Fibroblast of mammary gland (primary cell): ENCODE measurements around the gene PCDHB4.
"Not testable (repeated sequence)": the region's sequence is repeated elsewhere in the genome, so short reads cannot be mapped to it uniquely, and the experiment has no call there.

Source experiments
- DNase-seq: peaks from one replicate; pipeline ENCODE4 v3.0.0-alpha.2; 2010; ENCODE audit warnings: low read depth
- H3K4me3 ChIP-seq: 2 replicates; pipeline ENCODE4 v1.5.1; 2011; ENCODE audit warnings: low read depth, mild to moderate bottlenecking, low read length, moderate library complexity; ENCODE audit not compliant: control insufficient read depth
- TF ChIP-seq, protein P1 (sequence below): conservative IDR thresholded peaks from 2 replicates; pipeline ENCODE4 v1.5.1; 2011; ENCODE audit warnings: low read depth, low read length, inconsistent platforms; ENCODE audit not compliant: control insufficient read depth, insufficient read depth

Gene PCDHB4

DNA sequence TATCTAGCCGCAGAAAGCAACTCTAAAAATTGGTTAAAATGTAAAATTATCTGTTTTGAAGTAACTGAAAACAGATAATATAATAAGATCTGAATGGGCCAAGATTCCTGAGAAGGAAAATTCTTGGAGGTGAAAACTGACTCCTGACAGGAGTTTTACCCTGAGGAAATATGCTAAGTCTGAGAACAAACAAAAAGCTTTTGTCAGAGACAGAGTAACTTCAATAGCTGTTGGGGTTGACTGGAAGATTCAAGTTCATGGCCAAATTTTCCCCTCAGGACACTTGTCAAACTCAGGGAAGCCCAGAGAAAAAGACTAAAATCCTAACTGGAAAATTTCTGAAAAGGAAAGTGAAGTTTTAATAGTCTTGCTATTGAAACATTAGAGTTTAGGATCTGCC is 5.7 kb downstream of the PCDHB4 start:
- no peak overlapping the region for H3K4me3 ChIP-seq
- DNase-seq: no peak
- TF ChIP-seq, protein P1, sequence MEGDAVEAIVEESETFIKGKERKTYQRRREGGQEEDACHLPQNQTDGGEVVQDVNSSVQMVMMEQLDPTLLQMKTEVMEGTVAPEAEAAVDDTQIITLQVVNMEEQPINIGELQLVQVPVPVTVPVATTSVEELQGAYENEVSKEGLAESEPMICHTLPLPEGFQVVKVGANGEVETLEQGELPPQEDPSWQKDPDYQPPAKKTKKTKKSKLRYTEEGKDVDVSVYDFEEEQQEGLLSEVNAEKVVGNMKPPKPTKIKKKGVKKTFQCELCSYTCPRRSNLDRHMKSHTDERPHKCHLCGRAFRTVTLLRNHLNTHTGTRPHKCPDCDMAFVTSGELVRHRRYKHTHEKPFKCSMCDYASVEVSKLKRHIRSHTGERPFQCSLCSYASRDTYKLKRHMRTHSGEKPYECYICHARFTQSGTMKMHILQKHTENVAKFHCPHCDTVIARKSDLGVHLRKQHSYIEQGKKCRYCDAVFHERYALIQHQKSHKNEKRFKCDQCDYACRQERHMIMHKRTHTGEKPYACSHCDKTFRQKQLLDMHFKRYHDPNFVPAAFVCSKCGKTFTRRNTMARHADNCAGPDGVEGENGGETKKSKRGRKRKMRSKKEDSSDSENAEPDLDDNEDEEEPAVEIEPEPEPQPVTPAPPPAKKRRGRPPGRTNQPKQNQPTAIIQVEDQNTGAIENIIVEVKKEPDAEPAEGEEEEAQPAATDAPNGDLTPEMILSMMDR: no peak

- peak; percentile 9 for DNase-seq
- peak within 1 kb of the TSS; percentile 7 for H3K4me3 ChIP-seq
- TF ChIP-seq, protein P1: peak; percentile 40
Observed at GRCh38 chr5:141135030-141135717, 13.6 kb downstream of the PCDHB4 start, which contains the start of gene PCDHB5. Gene PCDHB5, plus strand, starts transcription at chr5:141135206. Its CDS starts 229 bp downstream, at chr5:141135435.

DNA sequence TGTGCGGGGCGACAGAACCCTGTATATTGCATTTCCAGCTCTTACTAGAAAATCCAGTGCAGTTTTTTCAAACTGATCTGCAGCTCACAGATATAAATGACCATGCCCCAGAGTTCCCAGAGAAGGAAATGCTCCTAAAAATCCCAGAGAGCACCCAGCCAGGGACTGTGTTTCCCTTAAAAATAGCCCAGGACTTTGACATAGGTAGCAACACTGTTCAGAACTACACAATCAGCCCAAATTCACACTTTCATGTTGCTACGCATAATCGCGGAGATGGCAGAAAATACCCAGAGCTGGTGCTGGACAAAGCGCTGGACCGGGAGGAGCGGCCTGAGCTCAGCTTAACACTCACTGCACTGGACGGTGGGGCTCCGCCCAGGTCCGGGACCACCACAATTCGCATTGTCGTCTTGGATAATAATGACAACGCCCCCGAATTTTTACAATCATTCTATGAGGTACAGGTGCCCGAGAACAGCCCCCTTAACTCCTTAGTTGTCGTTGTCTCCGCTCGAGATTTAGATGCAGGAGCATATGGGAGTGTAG is 14.2 kb downstream of the PCDHB4 start:
- H3K4me3 ChIP-seq: no peak overlapping the region
- no peak for DNase-seq
- TF ChIP-seq, protein P1: no peak

GRCh38 chr5:141137346-141137745 is 15.7 kb downstream of the PCDHB4 start:
- not testable (repeated sequence) for DNase-seq

DNA sequence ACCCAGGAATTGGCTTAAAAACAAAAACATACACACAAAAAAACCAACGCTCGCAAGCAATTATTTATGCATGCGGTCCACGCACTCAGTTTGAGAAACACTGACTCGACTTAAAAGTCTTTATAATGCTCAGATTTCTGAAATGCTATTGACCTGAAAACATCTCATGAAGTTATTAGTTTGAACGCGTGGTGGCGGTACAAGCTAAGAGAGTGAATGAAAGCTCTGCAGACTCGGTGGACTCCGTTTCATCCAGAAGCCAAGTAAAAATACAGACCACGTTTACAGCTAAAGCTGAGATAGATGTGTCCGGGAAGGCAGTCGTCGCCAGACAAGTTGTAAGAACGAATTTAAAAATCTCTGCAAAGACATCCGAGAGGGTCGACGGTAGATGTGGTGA is 28.2 kb downstream of the PCDHB4 start, which contains the start of gene PCDHB6:
Gene PCDHB6 (plus strand): TSS at position 246 of the 400 bp plus-strand sequence. CDS start 201 bp downstream, outside the sequence.
- DNase-seq: peak; percentile 6
- TF ChIP-seq, protein P1: peak; percentile 14

More at GRCh38 chr5:141137346-141137745, 15.7 kb downstream of the PCDHB4 start:
- H3K4me3 ChIP-seq: not testable (repeated sequence)

DNA sequence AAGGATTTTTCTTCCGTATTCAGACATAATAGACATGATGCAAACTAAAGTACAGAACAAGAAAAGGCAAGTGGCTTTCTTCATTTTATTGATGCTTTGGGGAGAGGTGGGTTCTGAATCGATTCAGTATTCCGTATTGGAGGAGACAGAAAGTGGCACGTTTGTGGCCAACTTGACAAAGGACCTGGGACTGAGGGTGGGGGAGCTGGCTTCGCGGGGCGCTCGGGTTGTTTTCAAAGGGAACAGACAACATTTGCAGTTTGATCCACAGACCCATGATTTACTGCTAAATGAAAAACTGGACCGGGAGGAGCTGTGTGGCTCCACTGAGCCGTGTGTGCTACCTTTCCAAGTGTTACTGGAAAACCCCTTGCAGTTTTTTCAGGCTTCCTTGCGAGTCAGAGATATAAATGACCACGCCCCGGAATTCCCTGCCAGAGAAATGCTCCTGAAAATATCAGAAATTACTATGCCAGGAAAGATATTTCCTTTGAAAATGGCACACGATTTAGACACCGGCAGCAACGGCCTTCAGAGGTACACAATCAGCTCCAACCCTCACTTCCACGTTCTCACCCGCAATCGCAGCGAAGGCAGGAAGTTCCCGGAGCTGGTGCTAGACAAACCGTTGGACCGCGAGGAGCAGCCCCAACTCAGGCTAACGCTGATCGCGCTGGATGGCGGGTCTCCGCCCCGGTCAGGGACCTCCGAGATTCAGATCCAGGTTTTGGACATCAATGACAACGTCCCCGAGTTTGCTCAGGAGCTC is 28.8 kb downstream of the PCDHB4 start:
- no peak for DNase-seq
- no peak overlapping the region for H3K4me3 ChIP-seq
- TF ChIP-seq, protein P1: no peak

More for the DNA sequence above, 28.2 kb downstream of the PCDHB4 start, which contains the start of gene PCDHB6:
- H3K4me3 ChIP-seq: no peak within 1 kb of the TSS

DNA sequence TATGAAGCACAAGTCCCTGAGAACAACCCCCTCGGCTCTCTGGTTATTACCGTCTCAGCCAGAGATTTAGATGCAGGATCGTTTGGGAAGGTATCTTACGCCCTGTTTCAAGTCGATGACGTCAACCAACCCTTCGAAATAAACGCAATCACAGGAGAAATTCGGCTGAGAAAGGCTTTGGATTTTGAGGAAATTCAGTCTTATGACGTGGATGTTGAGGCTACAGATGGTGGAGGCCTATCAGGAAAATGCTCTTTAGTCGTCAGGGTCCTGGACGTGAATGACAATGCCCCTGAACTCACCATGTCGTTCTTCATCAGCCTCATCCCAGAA is 29.3 kb downstream of the PCDHB4 start:
- DNase-seq: no peak
- TF ChIP-seq, protein P1: no peak
- no peak overlapping the region for H3K4me3 ChIP-seq

DNA sequence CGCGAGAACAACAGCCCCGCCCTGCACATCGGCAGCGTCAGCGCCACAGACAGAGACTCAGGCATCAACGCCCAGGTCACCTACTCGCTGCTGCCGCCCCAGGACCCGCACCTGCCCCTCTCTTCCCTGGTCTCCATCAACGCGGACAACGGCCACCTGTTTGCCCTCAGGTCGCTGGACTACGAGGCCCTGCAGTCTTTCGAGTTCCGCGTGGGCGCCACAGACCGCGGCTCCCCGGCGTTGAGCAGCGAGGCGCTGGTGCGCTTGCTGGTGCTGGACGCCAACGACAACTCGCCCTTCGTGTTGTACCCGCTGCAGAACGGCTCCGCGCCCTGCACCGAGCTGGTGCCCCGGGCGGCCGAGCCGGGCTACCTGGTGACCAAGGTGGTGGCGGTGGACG is 30.0 kb downstream of the PCDHB4 start:
- not testable (repeated sequence) for DNase-seq, H3K4me3 ChIP-seq

- not testable (repeated sequence) for H3K4me3 ChIP-seq, DNase-seq
Observed at GRCh38 chr5:141152096-141152495, 30.5 kb downstream of the PCDHB4 start.
